ENCODE measurements around the gene UBL4B.

Gene UBL4B

DNA sequence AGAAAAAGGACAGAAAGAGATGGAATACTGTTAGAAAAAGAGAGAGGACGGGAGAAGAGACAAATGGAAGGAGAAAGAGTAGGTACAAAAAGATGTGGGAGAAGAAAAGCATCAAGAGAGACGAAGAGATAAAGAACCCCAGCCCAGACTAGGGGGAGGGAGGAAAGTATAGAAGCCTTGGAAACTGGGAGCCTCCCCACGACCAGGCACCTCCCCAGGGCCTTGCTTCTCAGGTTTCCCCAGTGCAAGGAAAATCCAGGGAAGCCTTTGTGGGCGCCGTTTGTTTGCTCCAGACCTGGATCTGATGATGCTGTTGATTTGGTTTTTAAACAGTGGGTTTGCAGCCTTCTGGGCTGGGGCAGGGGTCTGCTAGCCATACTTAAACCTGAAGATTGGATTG is 26.6 kb upstream of the UBL4B start:
- no peak for DNase-seq (ENCODE audit: low spot score)

DNA sequence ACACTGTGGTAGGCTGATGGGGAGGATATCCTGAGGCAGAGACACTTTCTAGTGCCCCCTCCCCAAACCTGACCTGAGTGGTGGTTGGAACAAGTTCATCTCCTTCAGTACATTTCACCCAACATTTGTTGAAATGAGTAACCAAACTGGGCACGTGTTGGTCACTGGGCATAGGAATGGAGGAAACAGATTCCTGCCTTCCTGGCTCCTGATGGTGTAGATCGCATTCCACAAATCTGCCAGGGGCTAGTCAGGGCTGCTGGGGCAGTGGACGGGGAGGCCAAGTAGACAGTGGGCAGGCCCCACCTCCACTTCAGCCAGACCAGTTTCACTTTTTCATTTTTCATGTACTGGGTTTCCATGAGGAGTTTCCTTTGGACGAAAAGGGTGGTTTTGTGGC is 25.3 kb upstream of the UBL4B start:
- DNase-seq (ENCODE audit: low spot score), result no peak

- peak; percentile 45 for DNase-seq (ENCODE audit: low spot score)
These were observed 24.2 kb upstream of the UBL4B start for GRCh38 chr1:110087812-110088738.

DNA sequence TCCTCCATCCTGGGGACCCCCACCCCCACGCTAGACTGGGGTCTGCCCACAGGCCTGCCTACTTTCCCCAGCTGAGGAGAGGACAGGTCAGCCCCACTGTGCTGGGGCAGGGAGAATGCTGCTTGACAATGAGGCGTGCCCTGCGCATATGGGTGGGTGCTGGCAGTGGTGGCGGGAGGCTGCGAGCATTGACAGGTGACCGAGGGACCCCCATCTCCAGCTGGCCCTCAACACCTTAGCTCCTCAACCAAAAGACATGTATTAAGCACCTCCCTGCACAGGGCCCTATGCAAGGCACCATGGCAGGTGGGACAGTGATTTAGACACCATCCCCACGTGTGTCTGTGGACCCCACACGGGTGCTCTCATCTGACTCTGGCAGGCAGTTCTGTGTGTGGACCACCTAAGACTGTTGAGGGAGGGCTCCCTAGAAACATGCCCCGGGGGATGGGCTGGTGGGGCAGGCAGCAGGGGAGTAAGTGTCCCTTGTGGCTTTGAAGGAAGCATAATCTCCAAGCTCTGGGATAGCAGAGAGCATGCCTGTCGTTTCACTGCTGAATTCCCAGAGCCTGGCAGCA is 23.4 kb upstream of the UBL4B start:
- DNase-seq (ENCODE audit: low spot score), result no peak

DNA sequence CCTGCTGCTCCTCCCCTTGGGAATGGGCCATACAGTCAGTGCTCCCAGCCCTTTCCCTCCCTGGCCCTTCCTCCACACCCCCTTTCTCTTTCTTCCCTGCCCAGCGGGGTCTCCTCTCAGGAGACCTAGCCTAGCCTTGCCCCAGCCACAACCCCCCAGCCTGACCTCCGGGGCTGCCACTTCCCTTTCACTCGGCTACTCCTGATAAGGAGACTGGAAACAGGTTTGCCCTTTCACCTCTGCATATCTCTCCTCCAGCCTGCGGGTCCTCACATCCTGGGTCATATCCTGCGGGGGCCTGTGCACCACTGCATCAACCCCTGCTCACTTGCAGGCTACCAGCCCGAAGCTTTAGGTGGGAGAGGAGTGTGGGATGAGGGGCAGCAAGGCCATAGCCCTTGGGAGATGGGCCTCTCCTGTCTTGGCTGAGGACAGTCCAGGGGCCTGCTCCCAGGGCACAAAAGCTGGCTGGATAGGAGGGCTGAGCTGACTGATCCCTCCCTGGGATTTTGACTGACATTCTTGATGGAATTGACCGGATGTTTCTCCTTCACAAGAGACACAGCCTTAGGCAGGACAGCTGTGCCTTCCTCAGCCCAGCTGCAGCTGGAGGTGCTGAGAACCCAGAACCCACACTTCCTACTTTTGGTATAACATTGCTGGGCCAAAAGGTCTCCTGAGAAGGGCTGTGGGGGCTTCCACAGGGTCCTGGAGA is 22.5 kb upstream of the UBL4B start:
- DNase-seq (ENCODE audit: low spot score), result no peak

GRCh38 chr1:110091381-110091780 is 20.9 kb upstream of the UBL4B start:
- no peak for DNase-seq (ENCODE audit: low spot score)

GRCh38 chr1:110091791-110092190 is 20.5 kb upstream of the UBL4B start:
- DNase-seq (ENCODE audit: low spot score), result no peak

- no peak for DNase-seq (ENCODE audit: low spot score)
These were observed 19.3 kb upstream of the UBL4B start for GRCh38 chr1:110092991-110093390.

DNA sequence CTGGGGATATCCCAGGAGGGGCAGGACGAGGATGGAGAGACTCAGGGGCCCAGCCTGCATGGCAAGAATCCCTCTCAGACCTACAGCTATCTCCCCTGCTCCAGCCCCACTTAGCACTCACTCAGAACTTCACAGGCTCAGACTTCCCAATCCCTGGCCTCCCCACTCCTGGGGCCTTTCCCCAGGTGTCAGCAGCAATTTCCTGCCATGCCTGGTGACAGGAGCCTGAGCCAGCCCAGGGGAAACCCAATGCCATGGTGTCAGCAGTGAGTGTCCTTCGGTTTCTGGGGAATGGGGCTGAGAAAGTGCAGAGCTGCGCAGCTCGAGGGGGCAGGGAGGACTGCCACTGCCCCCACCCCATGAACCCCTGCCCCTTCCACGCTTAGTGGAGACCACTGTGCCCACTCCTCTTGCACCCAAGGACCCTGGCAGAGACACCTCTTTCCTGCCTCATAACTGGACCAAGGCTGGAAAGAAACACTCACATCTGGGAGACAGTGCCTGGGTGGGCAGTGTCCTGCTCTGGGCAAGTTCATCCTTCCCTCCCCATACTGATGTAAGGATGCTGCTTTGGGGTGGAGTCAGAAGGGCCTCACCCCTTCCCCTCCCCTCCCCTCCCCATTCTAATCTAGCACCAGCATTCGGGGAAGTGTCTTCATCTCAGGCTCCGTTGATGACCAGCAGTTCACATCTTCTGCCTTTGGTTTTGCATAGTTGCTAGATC is 17.1 kb upstream of the UBL4B start:
- no peak for DNase-seq (ENCODE audit: low spot score)

DNA sequence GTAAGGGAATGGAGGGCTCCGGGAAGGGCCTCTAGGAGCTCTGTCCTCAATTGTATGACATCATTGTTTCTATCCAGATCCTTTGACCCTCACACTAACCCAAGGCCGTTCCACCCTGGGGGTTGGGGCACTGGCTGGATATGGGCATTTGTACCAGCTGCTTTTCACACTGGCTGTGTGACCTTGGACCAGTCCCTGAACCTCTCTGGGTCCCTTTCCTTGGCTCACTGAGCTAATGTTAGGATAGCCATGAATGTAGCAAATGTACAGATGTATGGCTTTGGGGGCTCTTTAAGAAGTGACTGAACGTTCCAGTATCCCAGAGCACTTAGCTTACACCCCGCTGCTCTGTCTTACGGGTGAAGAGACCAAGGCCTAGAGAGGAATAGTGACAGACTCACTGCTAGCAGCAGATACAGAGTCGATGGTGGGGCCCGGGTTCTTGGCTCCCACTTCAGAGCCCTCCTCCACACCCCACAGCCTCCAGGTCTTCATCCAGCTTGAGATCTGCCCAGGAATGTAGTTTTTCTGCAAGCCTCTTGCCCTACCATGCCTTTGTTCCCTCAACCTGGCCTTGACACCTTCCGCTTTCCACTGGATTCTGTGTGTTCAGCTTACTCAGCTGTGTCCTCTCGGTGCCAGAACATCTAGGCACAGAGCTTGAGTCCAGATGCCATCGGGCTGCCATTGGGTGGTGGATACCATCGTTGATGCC is 14.6 kb upstream of the UBL4B start:
- no peak for DNase-seq (ENCODE audit: low spot score)

- DNase-seq (ENCODE audit: low spot score), result no peak
These were observed 13.8 kb upstream of the UBL4B start for GRCh38 chr1:110098222-110099026.

GRCh38 chr1:110100335-110100734 is 11.9 kb upstream of the UBL4B start:
- DNase-seq (ENCODE audit: low spot score), result no peak

GRCh38 chr1:110102081-110102480 is 10.2 kb upstream of the UBL4B start:
- no peak for DNase-seq (ENCODE audit: low spot score)

GRCh38 chr1:110106013-110106941 is 6.0 kb upstream of the UBL4B start:
- DNase-seq (ENCODE audit: low spot score), result peak; percentile 50

DNA sequence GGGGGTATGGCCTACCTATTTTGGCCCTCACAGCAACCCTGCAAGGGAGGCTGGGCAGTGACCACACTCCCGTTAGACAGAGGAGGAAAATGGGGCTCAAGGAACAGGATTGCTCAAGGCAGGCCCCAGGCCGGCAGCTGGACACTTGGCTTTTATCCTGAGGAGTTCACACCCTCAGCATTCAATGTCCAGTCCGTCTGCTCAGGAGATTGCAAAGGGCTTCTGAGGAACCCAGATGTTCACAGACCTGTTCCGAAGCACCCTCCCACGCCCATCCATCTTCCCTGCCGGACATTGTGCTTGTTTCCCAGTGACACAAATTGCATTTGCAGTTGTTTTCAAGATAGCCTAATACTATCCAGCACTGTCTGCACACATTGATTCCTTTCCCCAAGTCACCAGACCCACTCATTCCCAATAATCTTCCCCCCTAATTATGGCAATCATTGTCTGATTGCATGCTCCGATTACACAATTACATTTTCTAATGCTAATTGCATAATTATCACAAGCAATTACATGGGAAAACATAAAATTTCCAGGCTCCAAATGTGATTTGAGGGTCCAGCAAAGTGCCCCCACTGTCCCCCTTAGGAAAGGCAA is 4.3 kb upstream of the UBL4B start:
- no peak for DNase-seq (ENCODE audit: low spot score)

DNA sequence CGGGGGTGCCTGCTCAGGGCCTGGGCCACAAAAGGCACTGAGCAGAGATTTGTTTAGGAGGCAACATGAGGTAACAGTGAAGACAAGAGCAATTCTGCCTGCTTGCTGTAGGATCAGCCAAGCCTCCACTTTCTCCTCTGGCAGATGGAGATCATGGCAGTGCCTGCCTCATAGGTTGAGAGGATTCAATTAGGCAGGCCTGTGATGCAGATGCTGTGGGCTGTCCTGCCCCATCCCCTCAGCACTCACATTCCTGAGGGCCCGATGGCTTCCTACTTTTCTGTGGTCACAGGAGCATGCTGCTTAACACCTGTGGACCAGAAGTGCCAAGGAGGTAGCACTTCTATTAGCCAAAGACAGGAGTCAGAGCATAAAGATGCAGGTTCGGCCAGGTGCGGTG is 1.2 kb upstream of the UBL4B start:
- no peak for DNase-seq (ENCODE audit: low spot score)

- no peak for DNase-seq (ENCODE audit: low spot score)
These were observed 413 bp downstream of the UBL4B start for GRCh38 chr1:110112656-110113055.

DNA sequence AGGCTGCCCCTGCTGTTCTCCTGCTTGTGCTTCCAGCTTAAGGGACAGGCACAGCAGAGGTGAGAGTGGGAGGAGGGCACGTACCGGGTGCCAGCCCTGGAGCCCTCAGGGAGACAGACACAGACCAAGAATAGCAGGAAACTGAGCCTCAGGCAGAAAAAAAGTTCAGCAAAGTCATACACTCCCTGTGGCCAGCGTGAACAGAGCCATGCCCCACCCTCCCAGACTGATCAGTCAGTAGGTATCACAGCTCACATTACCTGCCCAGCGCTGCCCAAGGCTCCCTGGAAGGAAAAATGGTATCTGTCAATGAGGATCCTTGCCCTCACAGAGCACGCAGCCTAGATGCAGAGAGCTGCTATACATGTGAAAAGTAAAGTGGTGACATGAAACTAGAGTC is 1.3 kb downstream of the UBL4B start:
- no peak for DNase-seq (ENCODE audit: low spot score)

DNA sequence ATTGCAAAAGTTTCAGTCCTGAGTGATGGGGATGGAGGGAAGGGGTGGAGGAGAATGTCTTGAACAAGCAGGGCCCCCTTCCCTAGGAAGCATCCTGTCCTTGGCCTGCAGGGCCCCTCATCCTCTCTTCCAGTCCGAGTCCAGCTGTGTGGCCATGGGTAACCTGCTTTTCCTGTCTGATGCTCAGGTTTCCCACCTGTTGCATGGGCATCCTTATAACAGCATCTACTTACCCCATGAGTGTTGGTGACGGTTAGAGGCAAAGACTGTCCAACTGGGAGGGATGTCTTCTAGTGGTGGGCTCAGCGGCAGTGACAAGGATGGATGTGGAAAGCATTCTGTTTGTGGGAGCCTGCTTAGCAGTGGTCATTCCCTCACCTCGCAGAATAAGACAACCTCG is 1.9 kb downstream of the UBL4B start:
- no peak for DNase-seq (ENCODE audit: low spot score)
